Activated CD8-positive, alpha-beta memory T cell treated with anti-CD3 and anti-CD28 coated beads, Interleukin-2, amount 50 U/mL, for 24 hours (primary cell): ENCODE data around the gene RB1.
"Not testable (repeated sequence)": the region's sequence is repeated elsewhere in the genome, so short reads cannot be mapped to it uniquely, and the experiment has no call there.

Source experiments
- DNase-seq: peaks from one replicate; pipeline ENCODE4 v3.0.0-alpha.2; 2020; ENCODE audit errors: extremely low read depth

RB1 gene

DNA sequence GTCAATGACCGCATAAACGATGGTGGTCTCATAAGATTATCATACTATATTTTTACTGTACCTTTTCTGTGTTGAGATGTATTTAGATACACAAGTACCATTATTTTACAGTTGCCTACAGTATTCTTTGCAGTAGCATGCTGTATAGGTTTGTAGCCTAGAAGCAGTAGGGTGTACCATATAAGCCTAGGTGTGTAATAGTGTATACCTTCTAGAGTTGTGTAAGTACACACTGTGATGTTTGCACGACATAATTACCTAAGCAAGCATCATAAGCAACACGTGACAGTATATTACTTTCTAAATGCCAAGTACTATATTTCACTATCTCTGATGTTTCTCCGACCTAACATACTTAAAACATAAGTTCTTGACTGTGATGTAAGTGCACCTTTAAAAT, 106.6 kb downstream of the RB1 start:
- no peak for DNase-seq

DNA sequence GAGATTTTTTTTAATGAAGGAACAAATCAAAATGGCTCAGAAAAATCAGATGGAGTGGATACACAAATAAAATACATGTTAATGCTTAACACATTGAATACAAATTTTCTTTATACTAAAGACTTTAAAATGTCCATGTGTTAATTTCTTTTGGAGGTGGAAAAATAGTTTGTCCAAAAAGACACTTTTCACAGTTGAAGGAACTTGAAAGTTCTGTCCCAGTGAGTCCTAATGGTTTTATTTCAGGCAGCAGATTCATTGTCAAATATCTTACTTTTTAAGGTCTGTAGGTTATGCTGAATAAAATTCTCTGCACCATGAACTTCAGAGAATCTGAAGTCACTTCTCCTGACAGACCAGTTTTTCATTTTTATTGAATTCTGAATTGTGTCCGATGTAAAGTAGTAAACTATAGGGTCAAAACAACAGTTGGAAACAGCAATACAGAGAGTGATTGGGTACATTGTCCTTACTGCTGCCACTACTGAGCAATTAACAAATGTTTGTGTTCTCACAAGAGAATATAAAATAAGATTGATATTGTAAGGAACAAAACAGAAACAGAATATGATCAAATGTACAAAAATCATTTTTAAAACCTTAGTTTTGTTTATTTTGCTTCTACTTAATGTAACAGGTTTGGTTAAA, 107.7 kb downstream of the RB1 start:
- no peak for DNase-seq

DNA sequence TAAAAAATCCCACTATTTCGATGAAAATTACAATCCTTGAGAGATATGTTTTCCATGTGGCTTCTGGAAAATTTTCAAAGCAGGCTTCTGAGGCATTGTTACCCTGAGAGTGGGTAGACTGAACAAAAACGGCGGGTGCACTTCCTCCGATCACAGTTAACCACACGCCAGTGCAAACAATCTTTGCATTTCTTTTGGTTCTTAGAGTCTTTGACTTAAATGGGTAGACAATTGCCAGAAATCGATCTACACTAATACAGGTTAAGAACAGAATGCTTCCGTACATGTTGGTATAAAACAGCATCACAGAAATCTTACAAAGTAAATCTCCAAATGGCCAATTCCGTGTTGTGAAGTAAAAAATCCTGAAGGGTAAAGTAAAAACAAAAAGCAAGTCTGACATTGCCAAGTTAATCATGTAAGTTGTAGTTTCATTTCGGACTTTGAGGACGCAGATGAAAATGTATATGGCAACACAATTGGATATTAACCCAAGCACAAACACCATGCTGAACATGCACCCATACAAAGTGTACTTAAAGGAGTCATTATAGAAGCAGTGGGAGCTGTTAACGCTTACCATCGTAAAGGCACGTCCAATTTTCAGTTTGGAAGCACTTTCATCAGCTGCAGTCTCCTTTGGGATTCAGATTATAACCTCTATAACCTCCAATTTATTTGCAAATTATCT, 108.4 kb downstream of the RB1 start:
- no peak for DNase-seq

DNA sequence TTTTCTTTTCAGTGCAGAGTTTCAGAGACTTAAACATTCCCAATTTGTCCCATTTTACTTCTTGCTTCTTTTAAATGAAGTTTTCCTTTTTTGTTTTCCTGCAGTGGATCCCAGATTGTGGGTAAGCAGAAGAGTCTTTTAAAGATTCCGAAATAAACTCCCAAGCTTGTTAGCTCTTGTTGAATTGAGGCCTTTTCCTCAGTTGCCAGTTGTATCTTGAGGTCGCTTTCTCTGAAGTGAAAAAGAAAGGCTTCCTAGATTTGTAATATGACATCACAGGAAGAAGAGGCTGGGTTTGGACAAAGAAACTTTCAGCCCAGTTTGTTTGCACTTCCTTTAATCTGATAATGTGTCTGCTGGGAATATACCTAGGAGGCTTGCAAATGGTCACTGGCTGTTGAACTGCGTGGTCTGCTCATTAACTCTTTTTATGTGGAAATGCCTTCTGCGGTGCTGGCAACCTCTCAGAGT, 109.4 kb downstream of the RB1 start, which contains the start of gene LPAR6:
Gene LPAR6 (minus strand): TSS at position 233 of the 471 bp plus-strand sequence. CDS start 690 bp downstream, outside the sequence.
- DNase-seq: no peak

DNA sequence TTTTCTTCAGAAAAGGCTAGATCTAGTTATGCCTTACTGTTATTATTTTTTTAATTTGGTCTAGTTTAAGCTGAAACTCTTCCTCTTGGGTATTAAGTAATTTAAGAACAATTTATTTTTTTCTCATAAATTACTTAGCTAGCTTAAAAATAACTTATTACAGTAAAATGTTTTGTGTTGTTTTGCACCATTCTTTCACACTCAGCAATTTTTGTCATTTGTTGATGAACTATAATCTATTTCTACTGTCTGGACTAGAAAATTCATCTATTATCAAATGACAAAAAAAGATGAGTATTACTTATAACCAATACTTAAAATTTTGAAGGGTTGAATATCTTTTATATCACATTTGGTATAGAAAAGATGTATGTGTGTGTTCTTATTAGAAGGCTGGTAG, 111.0 kb downstream of the RB1 start:
- DNase-seq: no peak

DNA sequence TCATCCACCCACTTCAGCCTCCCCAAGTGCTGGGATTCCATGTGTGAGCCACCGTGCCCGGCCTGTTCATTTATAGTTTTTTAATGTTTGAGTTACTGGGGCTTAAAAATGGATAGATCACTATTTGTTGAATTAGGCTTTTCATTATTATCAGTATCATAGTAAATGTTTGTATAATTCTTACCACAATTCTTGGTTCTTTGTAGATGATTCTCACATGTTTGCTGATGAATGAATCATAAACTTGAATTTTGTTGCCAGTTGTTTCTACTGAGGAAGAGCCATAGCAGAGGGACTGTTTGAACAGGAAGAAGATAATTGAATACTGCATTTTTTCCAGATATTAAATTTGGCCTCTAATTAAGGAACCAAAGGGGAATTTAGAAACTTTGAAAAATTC, 112.0 kb downstream of the RB1 start:
- DNase-seq: no peak

DNA sequence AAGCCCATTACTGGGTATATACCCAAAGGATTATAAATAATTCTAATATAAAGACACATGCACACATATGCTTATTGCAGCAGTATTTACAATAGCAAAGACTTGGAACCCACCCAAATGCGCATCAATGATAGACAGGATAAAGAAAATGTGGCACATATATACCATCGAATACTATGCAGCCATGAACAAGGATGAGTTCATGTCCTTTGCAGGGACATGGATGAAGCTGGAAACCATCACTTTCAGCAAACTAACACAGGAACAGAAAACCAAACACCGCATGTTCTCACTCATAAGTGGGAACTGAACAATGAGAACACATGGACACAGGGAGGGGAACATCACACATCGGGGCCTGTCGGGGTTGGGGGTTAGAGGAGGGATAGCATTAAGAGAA, 118.5 kb downstream of the RB1 start:
- DNase-seq: not testable (repeated sequence)

DNA sequence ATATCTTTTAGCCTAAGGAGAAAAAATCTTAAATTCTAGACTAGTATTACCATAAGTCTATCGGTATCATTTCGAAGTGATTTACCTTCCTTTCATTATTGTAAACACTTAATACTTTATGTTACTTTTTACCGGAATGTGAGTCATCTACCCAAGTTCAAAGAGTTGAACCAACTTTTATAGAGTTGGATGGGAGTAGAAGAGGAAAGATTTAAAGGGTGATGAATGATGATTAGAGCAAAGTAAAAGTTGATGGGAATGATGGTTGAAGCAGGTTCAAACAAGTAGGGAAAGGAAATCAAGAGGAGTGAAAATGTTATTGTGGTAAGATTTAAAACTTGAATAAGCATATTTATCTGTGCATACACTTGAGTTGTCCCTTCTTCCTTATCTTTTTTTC, 120.7 kb downstream of the RB1 start:
- no peak for DNase-seq

DNA sequence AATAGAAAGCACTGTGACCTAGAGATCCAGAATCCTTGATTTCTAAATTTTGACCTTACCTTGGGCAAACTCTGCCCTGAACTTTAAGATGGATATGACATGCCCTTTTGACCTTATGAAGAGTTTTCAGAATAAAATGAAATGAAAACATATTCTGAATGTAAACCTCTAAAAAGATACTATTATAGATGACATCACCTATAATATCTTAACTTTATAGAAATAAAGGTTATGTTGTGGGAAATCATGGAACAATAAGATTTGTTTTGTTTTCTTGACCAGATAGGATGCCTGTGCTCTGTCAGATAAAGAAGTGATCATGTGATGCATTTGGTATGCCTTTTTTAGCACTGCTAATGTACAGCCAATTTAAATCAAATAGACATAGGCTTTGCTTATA, 122.5 kb downstream of the RB1 start:
- no peak for DNase-seq

DNA sequence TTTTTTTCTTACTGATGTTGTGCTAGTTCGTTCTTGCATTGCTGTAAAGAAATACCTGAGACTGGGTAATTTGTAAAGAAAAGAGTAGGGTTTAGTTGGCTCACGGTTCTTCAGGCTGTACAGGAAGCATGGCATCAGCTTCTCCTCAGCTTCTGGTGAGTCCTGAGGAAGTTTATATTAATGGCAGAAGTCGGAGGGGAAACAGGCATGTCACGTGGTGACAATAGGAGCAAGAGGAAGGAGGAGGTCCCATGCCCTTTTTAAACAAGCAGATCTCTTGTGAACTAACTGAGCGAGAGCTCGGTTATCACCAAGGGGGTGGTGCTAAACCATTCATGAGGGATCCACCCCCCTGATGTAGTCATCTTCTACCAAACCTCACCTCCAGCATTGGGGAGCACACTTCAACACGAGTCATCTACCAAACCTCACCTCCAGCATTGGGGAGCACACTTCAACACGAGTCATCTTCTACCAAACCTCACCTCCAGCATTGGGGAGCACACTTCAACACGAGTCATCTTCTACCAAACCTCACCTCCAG, 123.3 kb downstream of the RB1 start:
- not testable (repeated sequence) for DNase-seq

DNA sequence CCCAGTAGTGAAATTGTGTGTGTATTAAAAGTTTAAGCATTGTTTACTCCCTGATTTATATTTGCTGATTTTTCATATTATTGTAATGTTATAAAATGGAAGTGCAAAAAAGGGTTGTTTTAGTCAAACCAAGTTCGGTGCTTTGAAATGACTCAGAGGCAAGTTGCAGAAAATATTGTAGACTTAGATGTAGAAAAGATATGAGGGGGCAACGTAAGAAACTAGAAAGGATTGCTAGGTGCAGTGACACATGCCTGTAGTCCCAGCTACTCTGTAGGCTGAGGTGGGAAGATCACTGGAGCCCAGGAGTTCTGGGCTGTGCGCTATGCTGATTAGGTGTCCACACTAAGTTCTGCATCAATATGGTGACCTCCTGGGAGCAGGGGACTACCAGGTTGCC, 125.5 kb downstream of the RB1 start:
- no peak for DNase-seq

DNA sequence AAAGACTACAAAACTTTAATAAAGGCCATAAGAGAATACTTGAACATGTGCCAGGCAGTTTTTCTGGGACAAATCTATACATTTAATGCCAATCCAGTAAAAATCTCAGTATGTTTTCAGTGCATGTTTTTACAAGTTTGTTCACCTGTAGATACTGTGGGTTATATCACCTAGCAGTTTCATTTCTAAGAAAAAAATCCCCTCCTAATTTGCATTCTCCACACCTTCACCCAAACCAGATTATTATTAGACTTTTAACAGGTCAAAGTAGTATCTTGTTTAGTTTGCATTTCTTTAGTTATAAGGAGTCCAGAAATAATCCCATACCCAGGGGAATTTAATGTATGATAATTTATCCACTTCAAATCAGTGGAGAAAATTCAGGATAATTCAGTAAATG, 126.3 kb downstream of the RB1 start:
- no peak for DNase-seq

DNA sequence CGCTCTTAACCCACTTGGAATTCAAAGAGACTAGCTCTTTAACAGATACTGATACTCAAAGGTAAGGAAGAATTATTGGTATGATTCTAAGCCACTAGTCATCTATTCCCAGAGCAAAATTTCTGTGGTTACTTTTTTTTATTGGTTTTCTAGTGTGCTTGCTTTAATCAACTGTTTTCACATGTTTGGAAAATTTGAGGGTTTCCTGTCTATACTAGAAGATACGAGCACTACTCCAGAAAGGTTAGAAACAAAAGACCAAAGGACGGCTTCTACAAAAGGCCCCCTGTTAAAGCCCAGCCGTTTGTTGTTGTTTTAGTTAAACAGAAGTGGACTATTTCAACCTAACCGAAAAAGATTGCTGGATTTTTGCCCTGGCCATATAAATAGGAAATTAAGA, 127.9 kb downstream of the RB1 start:
- DNase-seq: no peak

DNA sequence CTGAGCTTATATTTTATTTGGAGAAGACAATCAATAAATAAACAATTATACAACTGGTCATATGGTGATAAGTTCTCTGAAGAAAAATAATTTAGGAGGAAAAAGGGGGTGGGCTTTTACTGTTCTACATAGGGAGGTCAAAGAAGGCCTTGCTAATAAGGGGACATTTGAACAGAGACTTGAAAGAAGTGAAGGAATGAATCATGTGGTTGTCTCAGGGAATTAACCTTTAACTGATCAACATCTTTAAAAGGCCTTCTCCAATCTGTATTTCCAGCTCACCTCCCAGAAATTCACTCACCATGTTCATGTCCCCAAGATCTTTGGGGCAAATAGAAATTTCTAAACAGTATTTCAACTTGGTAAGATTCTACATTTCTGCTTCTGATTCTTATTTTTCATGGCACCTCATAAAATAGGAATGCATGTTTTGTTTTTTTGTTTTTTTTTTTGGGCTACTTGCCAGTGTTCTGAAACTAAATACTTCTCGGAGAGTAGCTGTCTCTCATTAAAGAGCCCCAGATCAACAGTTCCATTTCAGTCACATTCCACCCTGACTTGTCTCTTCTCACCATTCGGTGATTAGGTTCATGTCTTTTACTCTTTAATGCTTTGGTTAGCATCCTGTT, 128.6 kb downstream of the RB1 start:
- no peak for DNase-seq

DNA sequence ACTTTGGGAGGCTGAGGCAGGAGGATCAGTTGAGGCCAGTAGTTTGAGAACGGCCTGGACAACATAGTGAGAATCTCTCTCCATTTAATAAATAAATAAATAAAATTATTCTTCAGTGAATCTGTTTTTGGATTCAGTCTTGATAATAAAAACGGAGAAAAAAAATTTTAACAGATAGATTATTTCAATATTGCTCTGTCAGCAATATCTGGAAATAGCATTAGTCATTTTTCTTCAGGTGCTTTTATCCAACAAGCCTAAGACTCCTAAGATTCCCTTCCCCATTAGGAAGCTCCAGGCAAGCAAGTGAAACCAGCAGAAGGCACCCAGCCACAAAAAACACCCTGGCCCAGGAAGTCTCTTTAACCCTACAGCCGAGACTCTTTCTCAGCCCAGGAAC, 130.6 kb downstream of the RB1 start:
- DNase-seq: no peak

DNA sequence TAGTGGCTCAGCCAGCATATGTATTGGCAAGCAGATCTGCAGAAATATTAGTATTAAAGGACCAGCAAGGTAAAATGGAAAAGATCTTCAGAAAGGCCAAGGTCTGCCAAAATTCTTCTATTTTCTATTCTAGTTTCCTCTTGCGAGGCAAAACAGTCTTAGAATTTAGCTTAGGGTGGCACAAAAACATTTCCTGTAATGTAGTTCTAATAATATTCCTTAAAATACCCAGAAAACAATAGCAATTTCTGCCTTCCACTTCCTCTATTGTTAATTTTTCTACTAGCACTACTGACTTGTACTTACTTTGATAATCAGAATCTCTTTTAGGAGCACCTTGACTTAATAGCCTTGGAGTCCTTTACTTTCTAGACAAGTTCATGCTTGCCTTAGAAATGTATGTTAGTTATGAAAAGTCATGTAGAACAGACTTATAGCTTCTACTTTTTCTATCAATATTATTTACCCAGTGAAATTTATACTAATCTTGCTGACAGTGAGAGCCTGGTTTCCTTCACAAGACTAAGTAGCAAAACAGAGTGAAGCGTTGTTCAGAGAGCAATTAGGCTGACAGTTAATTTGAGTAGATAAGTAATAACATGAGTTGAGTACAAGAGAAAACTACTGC, 133.2 kb downstream of the RB1 start:
- DNase-seq: no peak

DNA sequence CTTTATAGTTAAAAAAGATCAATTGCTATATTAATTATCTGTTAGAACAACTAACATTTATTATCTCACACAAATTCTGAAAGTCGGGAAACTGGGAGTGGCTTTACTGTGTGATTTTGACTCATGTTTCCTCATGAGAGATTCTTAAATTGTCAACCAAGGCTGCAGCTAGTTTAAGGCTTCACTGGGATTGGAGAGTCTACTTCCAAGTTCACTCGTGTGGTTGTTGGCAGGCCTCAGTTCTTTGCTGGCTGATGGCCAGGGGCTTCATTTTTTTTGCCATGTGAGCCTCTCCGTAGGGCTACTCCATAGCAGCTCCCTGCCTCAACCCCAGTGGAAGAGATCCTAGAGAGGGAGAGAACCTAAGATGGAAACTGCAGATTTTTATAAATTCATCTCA, 133.8 kb downstream of the RB1 start:
- no peak for DNase-seq

DNA sequence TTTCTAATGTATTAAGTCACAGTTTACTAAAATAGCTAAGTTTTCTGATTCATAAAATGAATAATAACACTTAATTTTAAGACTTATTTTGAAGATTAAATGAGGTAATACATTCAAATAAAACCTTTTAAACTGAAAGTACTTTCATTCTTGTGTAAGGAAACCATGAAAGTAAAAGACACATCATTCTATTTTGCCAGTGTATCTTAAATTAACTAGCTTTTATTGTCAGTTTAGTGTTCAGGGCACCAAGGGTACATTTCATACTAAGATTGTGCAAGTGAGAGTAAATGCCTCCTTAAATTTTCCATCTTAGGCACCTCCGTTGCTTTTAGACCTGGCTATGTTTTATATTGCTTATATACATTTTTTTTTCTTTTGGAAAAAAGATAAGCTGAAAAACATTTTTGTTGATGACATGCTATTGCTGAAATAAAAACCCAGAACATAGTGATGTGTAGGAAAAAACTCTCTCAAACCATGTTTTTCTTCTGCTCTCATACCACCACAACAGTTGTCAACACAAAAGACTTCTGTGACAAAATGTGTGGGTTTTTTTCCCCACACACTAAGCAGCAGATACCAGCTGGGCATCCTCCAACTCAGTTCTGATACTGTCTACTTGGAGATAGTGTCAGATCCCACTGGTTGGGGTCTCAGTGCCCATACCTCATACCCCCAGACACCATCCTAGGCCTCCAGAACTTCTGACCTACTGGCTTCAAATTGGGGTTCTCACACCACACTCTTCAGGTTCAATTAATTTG, 140.1 kb downstream of the RB1 start:
- DNase-seq: no peak

DNA sequence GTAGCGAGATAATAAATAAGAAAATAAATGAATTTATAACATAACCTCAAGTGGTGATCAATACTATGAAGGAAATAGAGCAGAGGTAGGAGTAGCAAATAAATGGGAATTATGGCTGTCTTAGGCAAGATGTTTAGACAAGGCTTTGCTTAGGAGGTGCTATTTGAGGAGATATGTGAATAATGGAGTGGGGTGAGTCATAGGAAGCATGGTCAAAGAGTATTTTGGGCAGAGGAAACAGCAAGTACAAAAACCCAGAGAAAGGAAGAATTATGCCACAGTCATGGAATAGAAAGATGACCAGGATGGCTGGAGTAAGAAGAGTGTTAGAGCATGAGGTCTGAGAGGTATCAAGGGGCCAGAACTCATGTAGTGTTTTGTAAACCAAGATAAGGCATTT, 142.9 kb downstream of the RB1 start:
- DNase-seq: no peak

DNA sequence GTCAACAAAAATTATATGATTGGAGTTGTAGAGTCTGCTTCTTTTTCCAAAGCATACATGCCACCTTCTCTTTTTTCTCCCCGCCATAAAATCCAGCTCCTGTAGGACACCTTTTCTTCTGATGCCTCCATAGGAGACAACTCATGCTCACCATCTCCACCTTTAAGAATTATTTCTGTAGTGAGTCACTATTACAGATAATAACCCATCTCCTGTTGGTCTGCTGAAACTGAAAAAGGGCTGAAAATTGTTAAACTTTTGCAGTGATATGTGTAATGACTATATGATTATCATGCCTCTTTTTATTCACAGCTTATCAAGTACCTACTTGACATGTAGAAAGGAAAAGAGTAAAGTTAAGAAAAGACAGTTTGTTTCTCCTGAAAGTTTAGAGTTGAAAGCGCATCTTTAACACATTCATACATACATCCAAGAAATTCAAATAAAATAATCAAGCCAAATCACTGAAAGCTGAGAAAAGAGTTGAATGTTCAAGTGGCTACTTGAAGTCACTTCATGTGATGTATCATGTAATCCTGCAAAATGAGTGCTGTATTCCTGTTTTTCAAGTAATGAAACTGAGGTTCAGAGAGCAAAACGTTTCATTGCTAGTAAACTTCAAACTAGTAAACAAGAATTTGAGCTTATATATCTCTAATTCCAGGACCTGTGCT, 144.9 kb downstream of the RB1 start:
- DNase-seq: no peak
